Endothelial cell of umbilical vein (primary cell): ENCODE measurements around the gene FILIP1L.

ENCODE experiments used
- CTCF ChIP-seq, 2 donors: IDR thresholded peaks; 1 replicate in 1 of 2; 2 replicates in 1 of 2; pipeline ENCODE4 v1.5.1; 2011; ENCODE audit warnings: low read length in 2 of 2, mild to moderate bottlenecking in 2 of 2, moderate library complexity in 2 of 2, control low read depth in 1 of 2, inconsistent platforms in 1 of 2, low read depth in 1 of 2; ENCODE audit not compliant: insufficient read depth in 1 of 2; ENCODE audit errors: extremely low read depth in 1 of 2
- POLR2A ChIP-seq: IDR thresholded peaks from 2 replicates; pipeline ENCODE4 v1.6.1; 2012; ENCODE audit warnings: low read depth, mild to moderate bottlenecking, control low read depth, low read length

- TF ChIP-seq CTCF (IDR thresholded peaks at IDR 0.05; ENCODE audit: extremely low read depth in 1 of 2, insufficient read depth in 1 of 2, low read depth in 1 of 2, low read length in 2 of 2) (no peak), POLR2A (no peak)
Measured at GRCh38 chr3:99960123-99960878, 154.0 kb downstream of the FILIP1L start.
